Left kidney (tissue), 2 donors: Measurements from ENCODE around the gene SCUBE1. TPM values are rescaled to one million over a fixed set of nuclear protein-coding genes. Genes with fewer than 3 reads are reported as not detected.
A peak's percentile ranks its signal among the peaks of the same experiment; 100 is the strongest.
"Not testable (repeated sequence)": the region's sequence is repeated elsewhere in the genome, so short reads cannot be mapped to it uniquely, and the experiment has no call there.

Experiments used
- DNase-seq: peaks from one replicate; pipeline ENCODE4 v3.0.0-alpha.2; 2013
- polyA plus RNA-seq: library from polyadenylated mRNA; unstranded; fragments of 120-200 nt; gene quantifications from one replicate; pipeline ENCODE4 v1.2.1, GENCODE V29; 2013; ENCODE audit not compliant: insufficient read length

SCUBE1 gene
- polyA plus RNA-seq, 1 donor, result 8.7 TPM

DNA sequence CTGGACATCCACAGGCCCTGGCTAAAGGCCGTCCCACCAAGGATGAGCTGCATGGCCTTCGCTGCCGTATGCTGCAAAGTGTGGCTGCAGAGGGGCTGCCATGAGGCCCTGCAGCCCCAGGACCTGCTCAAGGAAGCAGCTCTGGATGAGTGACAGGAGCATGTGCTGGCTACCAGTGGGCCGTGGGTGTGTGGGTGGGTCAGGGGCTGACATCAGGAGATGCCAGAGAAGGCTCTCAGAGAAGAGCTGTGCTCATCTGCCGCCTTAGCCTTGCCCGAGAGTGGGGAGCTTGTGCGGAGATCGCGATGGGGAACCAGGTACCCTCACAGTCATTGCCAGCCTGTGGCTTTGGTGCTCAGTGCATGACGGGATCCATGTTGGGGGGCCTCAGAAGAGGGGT lies 41.3 kb downstream of the SCUBE1 start:
- DNase-seq, result no peak

DNA sequence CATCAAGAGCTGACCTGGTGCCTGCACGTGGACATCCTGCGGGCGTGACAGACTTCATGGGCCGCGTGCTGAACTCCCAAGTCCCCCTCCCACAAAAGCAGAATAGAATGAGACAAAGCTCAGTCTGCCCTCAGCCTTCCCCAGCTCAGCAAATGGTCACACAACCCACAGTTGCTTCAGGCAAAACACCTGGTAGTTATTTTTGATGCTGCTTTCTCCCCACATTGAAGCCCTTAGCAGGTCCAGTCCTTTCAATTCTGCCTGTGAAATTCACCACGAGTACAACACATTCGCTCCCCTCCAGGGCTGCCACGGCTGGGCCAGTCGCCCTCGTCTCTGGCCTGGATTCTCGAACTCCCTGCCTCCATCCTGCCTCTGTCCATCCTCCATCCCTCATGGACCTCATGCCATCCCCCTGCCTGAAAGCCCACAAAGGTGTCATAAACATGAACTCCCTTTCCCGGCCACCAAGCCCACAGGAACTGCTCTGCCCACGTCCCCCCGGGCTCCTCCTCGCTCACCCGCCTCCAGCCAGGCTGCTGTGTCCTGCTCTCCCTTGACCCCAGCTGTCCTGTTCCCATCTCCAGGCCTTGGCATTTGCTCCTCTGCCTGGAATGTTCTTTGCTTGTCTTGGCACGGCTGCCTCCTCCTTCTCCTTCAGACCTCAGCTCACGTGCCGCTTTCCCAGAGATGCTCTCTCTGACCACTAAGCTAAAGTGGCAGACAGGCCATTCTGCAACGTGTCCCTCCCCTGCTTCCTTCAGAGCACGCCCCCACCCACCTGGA lies 42.1 kb downstream of the SCUBE1 start:
- DNase-seq, result no peak

DNA sequence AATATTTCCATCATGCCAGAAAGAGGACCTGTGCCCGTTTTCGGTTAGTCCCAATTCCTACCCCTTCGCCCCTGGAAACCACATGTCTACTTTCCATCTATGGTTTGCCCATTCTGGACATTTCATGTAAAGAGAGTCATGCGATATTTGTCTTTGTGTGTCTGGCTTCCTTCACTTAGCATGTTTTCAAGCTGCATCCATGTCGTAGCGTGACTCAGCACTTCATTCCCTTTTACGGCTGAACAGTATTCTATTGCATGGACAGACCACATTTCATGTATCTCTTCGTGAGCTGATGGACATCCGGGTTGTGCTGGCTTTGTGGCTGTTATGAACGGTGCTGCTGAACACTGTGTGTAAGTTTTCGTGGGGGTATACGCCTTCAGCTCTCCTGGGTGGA lies 43.4 kb downstream of the SCUBE1 start:
- DNase-seq, result no peak

DNA sequence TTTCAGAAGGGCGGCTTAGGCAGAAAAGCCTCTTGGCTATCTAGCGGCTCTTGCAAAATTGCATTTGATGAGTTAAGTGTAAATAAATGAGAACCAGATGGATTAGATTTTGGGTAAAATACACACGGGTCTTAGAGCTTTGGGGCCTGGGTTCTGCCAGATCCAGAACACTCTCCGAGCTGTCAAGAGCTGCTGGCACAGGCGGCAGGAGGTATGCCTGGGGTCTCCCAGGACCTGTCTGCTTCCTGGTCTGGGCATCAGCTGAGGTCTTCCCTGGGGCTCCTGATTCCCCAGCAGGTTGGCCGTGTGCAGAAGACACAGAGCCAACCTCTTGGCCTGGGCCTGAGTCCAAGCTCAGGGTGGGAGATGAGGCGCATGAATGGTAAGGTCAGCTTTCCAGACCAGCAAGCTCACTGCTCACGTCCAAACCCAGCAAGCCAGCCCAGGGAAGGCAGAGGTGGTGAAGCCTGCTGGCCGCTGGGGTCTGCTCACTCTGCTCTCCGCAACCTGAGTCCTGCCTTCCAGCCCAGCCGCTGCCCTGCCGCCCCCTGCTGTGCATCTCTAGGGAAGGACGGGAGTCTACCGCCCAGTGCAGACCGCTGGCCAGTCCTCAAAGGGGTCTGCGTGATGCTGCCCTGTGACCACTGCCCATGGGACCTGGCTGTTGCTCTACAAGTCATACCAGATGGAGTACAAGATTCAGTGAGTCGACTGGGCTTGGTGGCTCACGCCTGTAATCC lies 44.9 kb downstream of the SCUBE1 start:
- no peak for DNase-seq

DNA sequence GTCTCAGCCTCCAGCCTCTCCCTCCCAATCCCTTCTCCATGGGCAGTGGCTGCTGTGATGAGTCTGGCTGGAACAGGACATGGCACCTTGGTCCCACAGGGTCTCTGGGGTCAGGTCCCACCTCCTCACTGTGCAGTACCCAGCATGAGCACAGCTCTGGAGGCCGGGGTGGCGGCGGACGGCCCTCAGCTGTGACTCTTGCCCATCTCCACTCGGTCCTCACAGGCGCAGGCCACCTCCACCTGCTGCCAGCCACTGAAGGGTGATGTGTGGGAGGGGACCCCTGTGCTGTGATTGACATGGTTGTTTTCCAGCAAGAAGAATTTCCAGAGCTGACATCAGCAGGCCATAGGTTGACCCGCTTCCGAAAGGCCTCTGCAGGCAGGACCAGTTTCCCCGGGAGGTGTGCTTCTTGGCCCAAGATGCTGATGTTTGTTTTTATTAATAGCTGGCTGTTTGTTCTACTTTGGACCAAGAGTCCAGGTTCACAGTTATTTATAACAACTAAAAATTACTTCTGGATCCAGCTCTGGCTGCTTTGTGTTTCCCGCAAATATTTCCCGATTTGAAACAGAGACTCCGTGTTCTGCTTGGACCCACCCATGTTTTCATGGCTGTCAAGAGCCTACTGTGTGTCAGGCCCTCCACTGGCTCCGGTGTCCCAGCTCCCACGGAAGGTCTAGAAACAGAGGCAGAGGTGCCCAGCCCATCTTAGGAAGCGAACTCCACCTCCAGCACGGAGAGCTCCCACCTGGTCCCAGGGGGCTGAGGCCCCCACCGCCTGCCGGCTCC lies 45.7 kb downstream of the SCUBE1 start:
- no peak for DNase-seq

DNA sequence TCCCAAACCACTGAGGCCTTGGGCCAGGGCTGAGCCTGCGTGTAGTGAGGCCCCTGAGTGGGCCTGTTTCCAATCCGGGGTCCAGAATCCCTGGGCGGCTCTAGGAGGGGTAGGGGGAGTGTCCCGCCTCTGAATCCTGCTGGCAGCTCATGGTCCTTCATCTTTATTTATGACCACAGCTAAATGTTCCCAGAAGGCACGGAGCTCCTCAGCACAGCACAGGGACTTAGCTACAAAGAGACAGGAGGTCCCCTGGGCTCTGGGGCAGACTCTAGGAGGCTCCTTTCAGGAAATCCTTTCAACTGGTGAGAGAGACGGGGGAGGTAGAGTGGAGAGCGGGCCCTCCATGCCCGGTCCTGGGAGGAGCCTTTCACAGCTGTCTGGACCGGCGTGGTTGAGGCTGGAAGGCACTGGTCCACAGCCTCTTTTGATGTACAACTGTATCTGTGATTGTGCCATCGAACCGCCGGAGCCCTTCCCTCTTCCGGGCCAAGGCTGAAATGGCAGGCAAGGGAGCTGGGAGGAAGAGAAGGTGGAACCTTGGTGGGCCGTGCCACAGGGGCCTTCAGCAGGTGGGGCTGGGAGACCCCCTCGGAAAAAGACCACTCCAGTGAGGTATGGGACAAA lies 46.8 kb downstream of the SCUBE1 start:
- DNase-seq, result peak; percentile 59

DNA sequence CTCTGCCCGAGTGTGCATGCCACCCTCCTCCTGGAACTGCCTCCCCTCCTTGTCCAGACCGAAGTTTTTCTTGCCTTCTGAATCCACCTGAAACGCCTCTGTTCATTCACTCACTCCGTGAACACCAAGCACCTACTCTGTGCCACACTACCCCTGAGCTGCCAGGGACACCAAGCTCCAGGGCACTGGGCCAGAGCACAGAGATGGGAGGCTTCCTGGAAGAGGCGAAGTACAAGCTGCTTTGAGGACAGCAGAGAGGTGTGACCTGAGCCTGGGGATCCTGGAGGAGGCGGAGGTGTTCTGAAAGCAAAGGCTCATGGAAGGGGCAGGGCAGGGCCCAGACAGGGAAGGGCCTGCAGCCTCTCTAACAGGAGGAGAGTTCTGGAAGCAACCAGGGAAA lies 47.5 kb downstream of the SCUBE1 start:
- DNase-seq, result no peak

DNA sequence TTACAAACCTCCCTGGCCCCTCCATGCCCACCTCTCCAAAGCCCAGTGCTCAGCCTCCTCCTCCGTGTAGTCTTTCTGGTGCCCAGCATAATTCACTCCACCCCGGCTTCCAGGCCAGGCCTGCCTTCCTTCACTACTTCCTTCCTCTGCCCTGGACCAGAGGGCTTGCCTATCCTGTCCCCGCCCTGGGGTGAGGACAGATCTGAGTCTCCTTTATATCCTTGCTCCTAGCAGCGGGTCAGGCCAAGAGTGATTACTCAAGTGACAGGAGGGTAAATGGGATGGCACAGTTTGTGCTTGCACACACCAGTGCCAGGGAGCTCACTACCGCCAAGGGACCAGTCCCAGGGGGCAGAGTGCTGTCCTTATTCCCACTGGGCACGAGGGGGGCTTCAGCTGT lies 48.0 kb downstream of the SCUBE1 start:
- no peak for DNase-seq

DNA sequence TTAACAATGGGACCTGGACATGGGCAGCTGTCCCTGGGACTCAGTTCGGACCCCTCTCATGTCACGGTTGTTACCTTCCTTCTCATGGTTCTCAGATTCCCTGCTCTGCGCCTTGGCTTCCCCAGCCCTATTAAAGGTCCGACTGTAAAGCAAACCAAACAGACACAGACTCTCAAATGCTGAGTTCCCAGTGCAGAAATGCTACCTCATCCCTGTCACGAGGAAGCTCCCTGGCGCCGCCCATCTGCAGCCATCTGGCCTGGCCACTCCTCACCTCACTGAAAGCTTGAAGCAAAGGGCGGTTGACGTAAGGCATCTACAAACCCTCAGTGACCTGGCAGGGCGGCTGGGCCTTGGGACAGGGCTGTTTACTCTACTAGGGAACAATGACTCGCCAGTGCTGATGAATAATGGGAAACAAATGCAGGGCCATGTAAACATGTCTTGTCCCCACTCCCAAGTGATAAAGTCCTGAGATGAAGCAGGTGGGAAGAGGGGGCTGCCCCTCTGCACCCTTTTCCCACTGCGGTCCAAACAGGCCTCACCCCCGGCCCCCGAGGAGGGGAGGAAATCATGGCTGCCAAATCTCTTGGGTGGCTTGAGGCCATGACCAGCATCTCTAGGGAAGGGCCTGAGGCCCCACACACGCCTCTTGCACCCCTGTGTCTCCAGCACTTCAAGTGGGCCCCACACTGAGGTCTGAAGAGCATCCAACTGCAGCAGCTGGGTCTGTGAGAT lies 49.3 kb downstream of the SCUBE1 start:
- no peak for DNase-seq

DNA sequence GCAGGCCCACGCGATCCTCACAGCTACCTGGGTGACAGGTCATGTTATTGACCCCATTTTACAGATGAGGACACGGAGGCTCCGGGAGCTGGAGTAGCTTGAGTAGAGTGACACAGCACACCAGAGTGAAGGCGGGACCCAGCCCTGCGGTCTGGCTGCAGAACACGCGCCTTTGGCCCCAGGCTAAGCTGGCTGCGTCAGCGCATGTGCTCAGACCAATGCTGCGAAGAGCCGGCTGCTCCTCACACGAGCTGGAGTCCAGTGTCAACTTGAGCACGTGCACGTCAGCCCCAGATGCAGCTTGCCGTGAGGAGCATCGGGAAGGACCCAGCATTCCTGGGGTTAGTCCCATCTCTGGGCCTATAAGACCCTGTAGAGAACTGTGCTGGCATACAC lies 49.9 kb downstream of the SCUBE1 start:
- DNase-seq, result no peak

DNA sequence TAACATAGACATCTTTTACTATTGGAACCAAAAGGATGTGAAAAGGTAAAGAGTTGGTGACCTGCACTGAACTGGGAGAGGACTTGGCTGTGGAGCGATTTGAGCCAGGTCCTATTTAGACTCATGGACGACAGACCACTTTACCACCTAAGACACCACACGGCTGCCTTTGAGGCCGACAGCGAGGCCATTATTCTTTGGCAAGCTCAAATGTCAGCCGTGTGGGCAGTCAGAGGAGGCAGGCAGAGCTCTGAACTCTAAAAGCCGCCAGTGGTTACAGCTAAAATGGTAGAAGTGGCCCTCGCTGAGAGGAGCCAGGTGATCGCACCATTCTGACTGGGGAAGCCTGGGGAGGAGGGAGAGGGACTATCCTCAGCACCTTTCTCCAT lies 50.5 kb downstream of the SCUBE1 start:
- no peak for DNase-seq

DNA sequence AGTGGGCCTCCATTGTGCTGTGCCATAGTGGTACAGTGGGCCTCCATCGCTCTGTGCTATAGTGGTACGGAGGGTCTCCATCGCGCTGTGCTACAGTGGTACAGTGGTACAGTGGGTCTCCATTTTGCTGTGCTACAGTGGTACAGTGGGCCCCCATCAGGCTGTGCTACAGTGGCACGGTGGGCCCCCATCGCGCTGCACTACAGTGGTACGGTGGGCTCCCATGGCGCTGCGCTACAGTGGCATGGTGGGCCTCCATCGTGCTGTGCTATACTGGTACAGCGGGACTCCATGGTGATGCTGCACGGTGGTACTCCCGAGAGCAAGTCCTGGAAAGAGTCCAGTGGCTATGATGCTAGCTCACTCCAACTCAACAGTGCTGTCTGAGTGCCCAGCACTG lies 51.8 kb downstream of the SCUBE1 start:
- no peak for DNase-seq

DNA sequence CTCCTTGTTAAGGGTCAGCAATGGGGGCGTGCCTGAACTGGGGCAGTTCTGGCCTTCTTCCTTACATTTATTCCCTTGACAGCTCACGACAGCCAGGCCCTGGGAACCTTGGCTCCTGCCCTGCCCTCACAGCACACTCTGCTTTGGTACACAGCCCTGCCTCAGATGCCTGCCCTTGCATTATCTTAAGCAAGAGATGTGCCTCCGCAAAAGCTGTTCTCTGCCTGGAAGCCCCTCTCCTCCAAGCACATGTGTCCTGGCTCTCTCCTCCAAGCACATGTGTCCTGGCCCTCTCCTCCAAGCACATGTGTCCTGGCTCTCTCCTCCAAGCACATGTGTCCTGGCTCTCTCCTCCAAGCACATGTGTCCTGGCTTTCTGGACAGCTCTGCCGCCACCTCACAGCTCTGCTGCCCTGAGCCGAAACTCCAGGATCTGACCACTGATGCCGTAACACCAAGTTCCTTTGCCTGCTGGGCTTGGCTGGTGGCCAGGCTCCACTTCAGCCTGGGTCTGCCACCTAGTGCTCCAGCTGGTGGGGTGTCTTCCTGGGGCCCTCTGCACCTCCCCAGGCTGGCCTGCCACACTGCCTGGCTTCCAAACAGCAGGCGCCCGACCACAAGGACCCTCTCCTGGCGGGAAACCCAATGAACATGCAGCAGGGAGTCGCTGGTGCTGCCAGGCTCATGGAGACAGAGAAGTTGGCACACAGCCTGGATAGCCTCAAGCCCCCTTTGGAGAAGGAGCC lies 53.0 kb downstream of the SCUBE1 start:
- no peak for DNase-seq

DNA sequence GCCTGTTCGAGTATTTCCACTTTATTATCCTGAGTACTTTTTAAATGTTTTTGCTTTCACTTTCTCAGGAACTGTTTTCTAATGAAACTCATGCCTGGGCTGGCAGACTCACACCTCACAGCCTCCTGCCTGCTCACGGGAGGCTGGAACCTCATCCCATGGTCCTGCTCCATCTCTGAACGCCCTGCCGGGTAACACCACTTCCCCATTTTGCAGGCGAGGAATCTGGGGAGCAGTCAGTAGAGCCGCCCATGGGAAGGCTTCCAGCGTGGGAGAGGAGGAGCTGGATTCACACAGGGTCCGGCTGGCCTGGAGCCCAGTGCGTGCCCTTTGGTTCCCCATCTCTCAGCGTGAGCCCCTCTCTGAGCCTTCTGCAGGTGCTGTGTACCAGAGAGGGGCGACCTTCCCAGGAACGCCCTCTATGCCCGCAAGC lies 53.6 kb downstream of the SCUBE1 start:
- DNase-seq, result no peak

DNA sequence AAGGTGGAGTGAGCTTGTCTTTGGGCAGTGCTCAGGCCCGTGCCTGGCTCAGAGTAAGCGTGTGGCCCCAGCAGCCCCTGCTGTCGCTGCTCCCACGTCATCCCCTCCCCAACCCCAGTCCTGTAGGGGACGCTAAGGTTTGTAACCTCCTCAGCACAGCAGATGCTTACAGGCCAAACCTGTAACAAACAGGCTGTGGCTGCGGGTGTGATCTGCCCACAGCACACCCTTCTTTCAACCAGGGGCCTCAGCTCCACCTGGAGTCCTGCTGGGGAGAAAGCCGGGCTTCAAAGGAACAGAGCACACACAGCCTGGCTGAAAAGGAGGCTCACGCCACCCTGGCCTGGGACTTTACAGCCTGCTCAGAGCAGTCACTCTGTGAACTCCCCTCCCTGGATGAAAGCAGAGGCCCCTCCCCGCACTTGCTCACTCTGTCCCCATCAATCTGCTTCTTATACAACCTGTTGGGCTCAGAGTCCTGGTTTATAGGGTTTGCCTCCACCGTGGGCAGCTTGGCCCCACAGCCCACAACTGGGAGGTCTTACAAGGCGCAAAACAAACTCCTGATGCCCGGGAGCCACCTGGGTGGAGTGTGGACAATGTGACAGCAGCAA lies 54.3 kb downstream of the SCUBE1 start:
- DNase-seq, result no peak

DNA sequence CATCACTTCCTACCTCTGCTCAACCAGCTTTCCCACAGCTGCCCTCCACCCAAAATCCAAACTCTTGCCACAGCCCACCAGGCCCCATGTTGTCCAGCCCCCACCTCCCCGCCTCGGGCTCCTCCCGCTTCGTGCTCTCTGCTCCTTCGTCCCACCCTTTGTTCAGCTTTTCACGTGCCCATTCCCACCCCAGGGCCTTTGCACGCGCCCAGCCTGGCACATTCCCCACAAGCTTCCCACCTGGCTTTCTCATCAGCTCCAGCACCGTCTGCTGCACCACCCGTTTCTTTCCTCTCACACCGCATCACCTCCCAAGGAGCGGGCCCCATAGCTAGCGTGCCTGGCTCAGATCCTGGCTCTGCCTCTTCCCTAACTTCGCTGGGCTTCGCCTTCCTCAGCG lies 54.8 kb downstream of the SCUBE1 start:
- no peak for DNase-seq

DNA sequence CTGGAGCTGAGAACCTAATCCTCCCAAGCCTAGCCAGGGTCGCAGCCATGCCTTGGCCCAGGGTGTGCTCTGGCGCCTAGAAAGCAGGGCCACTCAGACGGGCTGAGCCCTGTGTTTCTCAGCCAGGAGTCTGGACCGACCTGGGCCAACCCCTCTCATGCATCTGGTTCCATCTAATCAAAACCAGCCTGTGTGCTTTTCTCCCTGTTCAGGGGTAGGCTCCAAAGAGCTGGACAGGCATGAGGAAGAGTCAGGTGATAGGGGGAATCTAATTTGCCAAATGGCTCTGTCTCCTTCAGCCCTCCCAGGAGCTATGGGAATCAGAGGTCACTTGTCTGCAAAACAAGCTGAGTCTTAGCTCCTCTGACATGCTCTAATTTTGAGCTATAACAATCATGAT lies 55.7 kb downstream of the SCUBE1 start:
- no peak for DNase-seq

DNA sequence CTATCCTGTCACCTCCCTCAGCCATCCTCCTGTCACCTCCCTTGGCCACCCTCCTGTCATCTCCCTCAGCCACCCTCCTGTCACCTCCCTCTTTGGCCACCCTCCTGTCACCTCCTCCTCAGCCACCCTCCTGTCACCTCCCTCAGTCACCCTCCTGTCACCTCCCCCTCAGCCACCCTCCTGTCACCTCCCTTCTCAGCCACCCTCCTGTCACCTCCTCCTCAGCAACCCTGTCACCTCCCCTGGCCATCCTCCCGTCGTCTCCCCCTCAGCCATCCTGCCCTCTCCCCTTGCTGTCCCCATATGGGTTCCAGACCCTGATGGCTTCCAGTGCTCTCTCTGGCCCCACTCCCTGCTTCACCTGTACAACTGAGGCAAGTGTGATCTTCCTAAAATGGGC lies 61.8 kb downstream of the SCUBE1 start:
- no peak for DNase-seq

DNA sequence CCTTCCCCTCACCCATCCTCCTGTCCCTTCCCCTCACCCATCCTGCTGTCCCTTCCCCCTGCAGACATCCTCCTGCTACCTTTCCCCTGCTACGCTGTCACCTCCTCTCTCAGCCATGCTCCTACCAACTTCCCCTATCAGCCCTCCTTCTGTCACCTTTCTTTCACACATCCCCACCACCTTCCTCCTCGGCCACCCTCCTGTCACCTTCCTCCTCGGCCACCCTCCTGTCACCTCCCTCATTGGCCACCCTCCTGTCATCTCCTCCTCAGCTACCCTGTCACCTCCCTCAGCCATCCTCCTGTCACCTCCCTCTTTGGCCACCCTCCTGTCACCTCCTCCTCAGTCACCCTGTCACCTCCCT lies 62.7 kb downstream of the SCUBE1 start:
- not testable (repeated sequence) for DNase-seq

DNA sequence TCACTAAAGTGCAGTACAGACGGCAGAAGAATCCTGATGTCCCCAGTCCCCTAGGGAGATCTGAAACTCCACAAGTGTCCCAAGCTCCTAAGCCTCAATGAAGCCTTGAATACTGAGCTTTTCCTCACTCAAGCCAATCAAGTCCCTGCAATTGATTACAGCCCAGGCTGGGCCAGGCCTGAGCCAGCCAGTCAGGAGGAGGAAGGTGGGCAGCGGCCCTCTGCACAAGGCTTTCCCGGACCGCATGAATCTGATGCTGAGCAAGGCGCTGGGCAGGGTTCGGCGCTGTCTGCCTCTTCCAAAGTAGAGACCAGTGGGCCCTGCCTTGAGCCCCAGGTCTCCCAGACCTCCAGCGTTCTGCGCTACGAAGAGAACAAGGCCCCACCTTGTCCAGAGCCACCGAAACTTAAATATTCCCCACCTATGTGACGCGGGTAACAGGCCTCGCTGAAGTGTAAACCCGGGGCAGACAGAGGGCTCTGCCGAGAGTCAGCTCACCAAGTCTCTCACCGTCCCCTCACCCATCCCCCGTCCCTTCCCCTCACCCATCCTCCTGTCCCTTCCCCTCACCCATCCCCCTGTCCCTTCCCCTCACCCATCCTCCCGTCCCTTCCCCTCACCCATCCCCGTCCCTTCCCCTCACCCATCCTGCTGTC lies 63.2 kb downstream of the SCUBE1 start:
- DNase-seq, result no peak
